Gastrocnemius medialis (tissue), 4 donors: ENCODE data around the gene KCTD16. TPM values are rescaled to one million over a fixed set of nuclear protein-coding genes. Genes with fewer than 3 reads are reported as not detected.

Experiments
- ATAC-seq, 2 donors: fragments of 150-250 bp; one replicate each; pipeline ENCODE4 v1.9.1; 2016
- DNase-seq, 2 donors: peaks; one replicate each; pipeline ENCODE4 v3.0.0-alpha.2; 2019
- H3K27ac ChIP-seq, 4 donors: fragments of 200-600 bp; sonication (generic); 1 replicate in 1 of 4; 2 replicates in 3 of 4; pipeline ENCODE4 v1.5.1; 2016 to 2018; ENCODE audit warnings: mild to moderate bottlenecking in 2 of 4, moderate library complexity in 1 of 4
- H3K27me3 ChIP-seq, 3 donors: fragments of 200-600 bp; sonication (generic) in 2 of 3; 1 replicate in 1 of 3; 2 replicates in 2 of 3; pipeline versions ENCODE4 v1.5.1 to v1.6.0; 2016 to 2019; ENCODE audit warnings: mild to moderate bottlenecking in 1 of 3, moderate library complexity in 1 of 3
- H3K36me3 ChIP-seq, 2 donors: fragments of 200-600 bp; sonication (generic) in 1 of 2; one replicate each; pipeline ENCODE4 v1.5.1; 2017 to 2018
- H3K4me1 ChIP-seq, 2 donors: fragments of 200-600 bp; sonication (generic) in 1 of 2; one replicate each; pipeline ENCODE4 v1.5.1; 2016 to 2017; ENCODE audit warnings: mild to moderate bottlenecking in 2 of 2
- H3K4me3 ChIP-seq, 4 donors: fragments of 200-600 bp; sonication (generic) in 3 of 4; 1 replicate in 1 of 4; 2 replicates in 3 of 4; pipeline ENCODE4 v1.5.1; 2016 to 2019; ENCODE audit warnings: mild to moderate bottlenecking in 2 of 4
- H3K9me3 ChIP-seq, 3 donors: fragments of 200-600 bp; sonication (generic) in 2 of 3; 1 replicate in 1 of 3; 2 replicates in 2 of 3; pipeline ENCODE4 v1.5.1; 2016 to 2019
- POLR2A ChIP-seq, 2 donors: fragments of 450-650 bp; IDR thresholded peaks; one replicate each; pipeline ENCODE4 v1.6.1; 2017; ENCODE audit warnings: antibody characterized with exemption in 2 of 2, mild to moderate bottlenecking in 2 of 2, moderate library complexity in 2 of 2
- in situ Hi-C, 4 donors: fragments of 200-750 bp; cut with MboI; loops; one replicate each; pipeline versions ENCODE4 v1.15.0 to v1.8.0; 2017; ENCODE audit warnings: low sequenced_read_pairs in 4 of 4
- intact Hi-C: fragments of 100-400 bp; cut with DNase I; formaldehyde crosslinking; loops from one replicate; pipeline ENCODE4 v1.15.1; 2023; ENCODE audit warnings: low total_unique reads
- total RNA-seq, 4 donors: library from RNA; depleted of rRNA; stranded (reverse); fragments of >200 nt; gene quantifications; one replicate each; pipeline versions ENCODE4 v1.1.0 to v1.2.3, GENCODE V29; 2016
- TF ChIP-seq, protein P1 (sequence below), 5 experiments: fragments of 450-650 bp in 3 of 5; fragments of 200-600 bp in 2 of 5; sonication (generic) in 2 of 5; IDR thresholded peaks in 4 of 5; conservative IDR thresholded peaks in 1 of 5; 1 replicate in 4 of 5; 2 replicates in 1 of 5; pipeline ENCODE4 v1.5.1; 2016 to 2019; ENCODE audit warnings: antibody characterized with exemption in 5 of 5, mild to moderate bottlenecking in 3 of 5, moderate library complexity in 3 of 5

KCTD16 gene
- total RNA-seq, 4 donors from 2014 or later = 0.02 TPM; not detected in 3

DNA sequence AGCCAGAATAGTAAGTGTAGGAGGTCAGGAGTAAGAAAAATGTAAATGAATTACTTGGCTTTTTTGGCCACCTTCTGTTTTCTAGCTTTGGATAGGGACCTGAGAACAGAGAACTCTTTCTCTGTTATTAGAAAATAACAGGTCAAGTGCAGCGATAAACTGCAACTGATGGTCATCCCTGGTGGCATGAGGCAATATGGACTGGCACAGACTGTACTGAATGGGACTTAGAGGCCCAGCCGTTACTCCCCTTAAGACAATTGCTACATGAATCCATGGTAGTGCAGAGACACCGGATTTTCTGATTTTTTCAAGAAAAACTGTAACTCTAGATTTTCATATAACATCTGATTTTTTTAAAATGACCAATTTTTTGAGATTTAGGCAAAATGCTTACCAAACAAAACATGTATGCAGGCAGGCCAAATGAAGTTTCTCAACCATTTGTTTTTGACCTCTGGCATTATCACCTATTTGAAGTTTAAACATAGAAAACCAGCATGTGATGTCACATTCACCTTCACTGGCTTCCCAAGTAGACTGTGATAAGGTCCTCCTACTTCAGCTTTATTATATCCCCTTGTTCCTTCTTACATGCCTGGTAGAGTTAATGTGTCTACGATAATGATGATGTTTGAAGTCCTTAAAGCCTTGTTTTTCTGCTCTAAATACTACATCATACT lies 262.6 kb downstream of the KCTD16 start:
- in situ Hi-C loops (no loop called here), intact Hi-C loops (no loop called here)
- no peak for ATAC-seq
- no peak overlapping the region for H3K27ac ChIP-seq
- no peaks in the 10 kb centered on the region for H3K9me3 ChIP-seq
- H3K36me3 ChIP-seq = no peaks in the 10 kb centered on the region
- TF ChIP-seq, protein P1, sequence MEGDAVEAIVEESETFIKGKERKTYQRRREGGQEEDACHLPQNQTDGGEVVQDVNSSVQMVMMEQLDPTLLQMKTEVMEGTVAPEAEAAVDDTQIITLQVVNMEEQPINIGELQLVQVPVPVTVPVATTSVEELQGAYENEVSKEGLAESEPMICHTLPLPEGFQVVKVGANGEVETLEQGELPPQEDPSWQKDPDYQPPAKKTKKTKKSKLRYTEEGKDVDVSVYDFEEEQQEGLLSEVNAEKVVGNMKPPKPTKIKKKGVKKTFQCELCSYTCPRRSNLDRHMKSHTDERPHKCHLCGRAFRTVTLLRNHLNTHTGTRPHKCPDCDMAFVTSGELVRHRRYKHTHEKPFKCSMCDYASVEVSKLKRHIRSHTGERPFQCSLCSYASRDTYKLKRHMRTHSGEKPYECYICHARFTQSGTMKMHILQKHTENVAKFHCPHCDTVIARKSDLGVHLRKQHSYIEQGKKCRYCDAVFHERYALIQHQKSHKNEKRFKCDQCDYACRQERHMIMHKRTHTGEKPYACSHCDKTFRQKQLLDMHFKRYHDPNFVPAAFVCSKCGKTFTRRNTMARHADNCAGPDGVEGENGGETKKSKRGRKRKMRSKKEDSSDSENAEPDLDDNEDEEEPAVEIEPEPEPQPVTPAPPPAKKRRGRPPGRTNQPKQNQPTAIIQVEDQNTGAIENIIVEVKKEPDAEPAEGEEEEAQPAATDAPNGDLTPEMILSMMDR (IDR thresholded peaks at IDR 0.05 in 4 of 5, conservative IDR thresholded peaks at IDR 0.05 in 1 of 5) = no peak
- no peak for TF ChIP-seq POLR2A (IDR thresholded peaks at IDR 0.05)
- no peaks in the 10 kb centered on the region for H3K27me3 ChIP-seq
- no peak for DNase-seq
- H3K4me1 ChIP-seq = no peaks in the 10 kb centered on the region
- H3K4me3 ChIP-seq = no peak overlapping the region

DNA sequence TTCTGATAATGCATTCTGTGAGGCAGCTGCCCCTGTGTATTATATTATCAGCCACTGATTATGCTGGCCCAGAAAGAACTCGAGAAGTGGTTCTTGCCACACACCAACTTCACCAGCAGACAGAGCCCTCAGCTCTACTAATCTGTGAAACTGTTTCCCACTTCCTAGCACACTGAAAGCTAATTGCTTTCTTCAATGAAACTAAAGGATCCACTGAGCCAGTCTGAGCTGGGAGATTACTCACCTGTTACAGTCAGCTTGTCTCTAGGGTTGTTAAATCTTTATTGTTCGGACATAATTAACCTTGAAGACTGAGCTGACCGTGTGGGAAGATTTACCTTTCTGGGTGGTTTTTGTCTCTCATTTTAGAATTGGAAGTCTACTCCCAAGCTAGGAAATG lies 263.2 kb downstream of the KCTD16 start:
- no peaks in the 10 kb centered on the region for H3K27me3 ChIP-seq
- in situ Hi-C loops = no loop called here
- H3K36me3 ChIP-seq = no peaks in the 10 kb centered on the region
- no peaks in the 10 kb centered on the region for H3K4me1 ChIP-seq
- intact Hi-C loops = no loop called here
- H3K4me3 ChIP-seq = no peak overlapping the region
- TF ChIP-seq, protein P1 (IDR thresholded peaks at IDR 0.05 in 4 of 5, conservative IDR thresholded peaks at IDR 0.05 in 1 of 5) = no peak
- no peak for TF ChIP-seq POLR2A (IDR thresholded peaks at IDR 0.05)
- no peak for DNase-seq
- no peak overlapping the region for H3K27ac ChIP-seq
- no peaks in the 10 kb centered on the region for H3K9me3 ChIP-seq
- no peak for ATAC-seq

DNA sequence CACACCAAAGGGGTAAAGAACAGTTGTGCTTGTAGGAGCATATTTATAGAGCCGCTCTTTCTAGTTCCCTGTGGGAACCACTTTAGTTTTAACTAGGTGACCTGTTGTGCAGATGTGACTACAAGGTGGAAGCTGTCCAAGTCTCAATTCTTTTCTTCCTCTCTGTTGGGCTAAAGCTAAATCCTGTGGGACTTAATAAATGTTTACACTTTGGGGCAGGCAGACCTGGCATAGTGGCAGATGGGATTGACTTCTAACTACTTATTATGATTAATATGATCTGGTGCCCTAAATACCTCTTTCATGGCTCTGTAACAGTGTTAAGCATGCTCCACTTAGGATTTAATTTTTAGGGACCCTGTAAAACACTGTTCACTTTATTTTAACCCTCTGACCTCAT lies 265.3 kb downstream of the KCTD16 start:
- no peaks in the 10 kb centered on the region for H3K27me3 ChIP-seq
- intact Hi-C loops (no loop called here), in situ Hi-C loops (no loop called here)
- H3K4me1 ChIP-seq = no peaks in the 10 kb centered on the region
- no peak for TF ChIP-seq POLR2A (IDR thresholded peaks at IDR 0.05)
- TF ChIP-seq, protein P1 (IDR thresholded peaks at IDR 0.05 in 4 of 5, conservative IDR thresholded peaks at IDR 0.05 in 1 of 5) = no peak
- H3K4me3 ChIP-seq = no peak overlapping the region
- no peaks in the 10 kb centered on the region for H3K9me3 ChIP-seq
- DNase-seq (no peak), ATAC-seq (no peak)
- H3K36me3 ChIP-seq = no peaks in the 10 kb centered on the region
- no peak overlapping the region for H3K27ac ChIP-seq

DNA sequence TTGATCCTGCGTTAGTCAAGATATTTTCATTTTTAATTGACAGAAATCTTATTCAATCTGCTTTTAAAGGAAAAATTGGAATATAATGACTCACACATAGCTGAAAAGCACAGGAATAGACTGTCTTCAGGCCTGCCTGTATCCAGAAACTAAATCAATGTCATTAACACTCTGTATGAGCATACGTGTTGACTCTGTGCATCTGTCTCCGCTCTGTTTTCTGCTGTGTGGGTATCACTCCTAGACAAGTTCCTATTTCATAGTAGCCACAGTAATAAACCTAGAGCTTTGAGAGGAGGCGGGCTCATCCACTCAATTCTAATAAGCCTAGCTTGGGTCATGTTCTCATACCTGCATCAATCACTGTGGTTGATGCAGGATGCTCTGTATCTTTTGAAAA lies 267.6 kb downstream of the KCTD16 start:
- Histone ChIP-seq H3K27ac (no peak overlapping the region), H3K9me3 (no peaks in the 10 kb centered on the region), H3K4me3 (no peak overlapping the region), H3K4me1 (no peaks in the 10 kb centered on the region), H3K27me3 (no peaks in the 10 kb centered on the region), H3K36me3 (no peaks in the 10 kb centered on the region)
- no peak for TF ChIP-seq POLR2A (IDR thresholded peaks at IDR 0.05)
- TF ChIP-seq, protein P1 (IDR thresholded peaks at IDR 0.05 in 4 of 5, conservative IDR thresholded peaks at IDR 0.05 in 1 of 5) = no peak
- in situ Hi-C loops = no loop called here
- DNase-seq (no peak), ATAC-seq (no peak)
- intact Hi-C loops = no loop called here

DNA sequence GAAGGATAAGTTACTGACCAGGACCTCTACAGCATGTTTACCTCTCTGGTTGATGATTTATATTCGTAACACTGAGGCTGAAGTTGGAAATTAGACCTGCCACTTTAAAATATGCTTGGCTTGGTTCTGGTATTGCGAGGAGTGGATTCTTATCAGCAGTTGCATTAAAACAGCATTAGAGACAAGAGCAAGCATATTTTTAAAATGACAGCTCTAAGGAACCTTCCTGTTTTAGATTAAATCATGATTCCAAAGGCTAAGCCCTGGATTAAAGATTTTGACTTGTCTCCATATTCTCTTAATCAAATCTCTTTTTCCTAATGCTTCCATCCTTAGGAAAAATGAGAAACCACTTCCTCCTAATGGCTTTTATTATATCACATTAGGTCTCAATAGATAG lies 277.8 kb downstream of the KCTD16 start:
- no peak for TF ChIP-seq POLR2A (IDR thresholded peaks at IDR 0.05)
- TF ChIP-seq, protein P1 (IDR thresholded peaks at IDR 0.05 in 4 of 5, conservative IDR thresholded peaks at IDR 0.05 in 1 of 5) = no peak
- no peaks in the 10 kb centered on the region for H3K4me1 ChIP-seq
- no peaks in the 10 kb centered on the region for H3K9me3 ChIP-seq
- H3K36me3 ChIP-seq = no peaks in the 10 kb centered on the region
- in situ Hi-C loops = no loop called here
- no peak for DNase-seq
- no peak overlapping the region for H3K27ac ChIP-seq
- H3K27me3 ChIP-seq = no peaks in the 10 kb centered on the region
- intact Hi-C loops = no loop called here
- no peak for ATAC-seq
- no peak overlapping the region for H3K4me3 ChIP-seq
